ENCODE results near the gene POLRMT.
"Not testable (repeated sequence)": the region's sequence is repeated elsewhere in the genome, so short reads cannot be mapped to it uniquely, and the experiment has no call there.

POLRMT gene

DNA sequence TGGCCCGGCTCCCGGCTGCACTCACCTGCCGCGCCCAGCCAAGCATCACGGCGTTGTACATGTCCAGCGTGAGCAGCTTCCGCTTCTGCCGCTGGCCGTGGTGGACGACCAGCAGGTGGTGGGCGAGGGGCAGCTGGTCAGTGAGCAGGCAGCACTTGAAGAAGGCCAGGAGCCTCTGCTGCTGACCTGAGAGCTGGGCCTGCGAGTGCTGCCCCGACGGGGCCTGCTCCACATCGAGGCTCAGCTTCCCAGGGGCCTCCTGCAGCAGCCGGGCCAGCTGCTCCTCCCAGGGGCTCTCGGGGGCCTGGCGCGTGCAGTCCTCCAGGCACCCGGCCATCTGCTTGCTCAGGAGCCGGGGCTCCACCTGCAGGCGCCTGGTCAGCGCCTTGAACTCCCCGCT is 3.8 kb downstream of the POLRMT start:
- not testable (repeated sequence) for DNase-seq (ENCODE audit: low read depth in 1 of 2, low spot score in 1 of 2)

GRCh38 chr19:628168-628567 is 5.2 kb downstream of the POLRMT start:
- no peak for DNase-seq (ENCODE audit: low read depth in 1 of 2, low spot score in 1 of 2)

- DNase-seq (ENCODE audit: low read depth in 1 of 2, low spot score in 1 of 2): not testable (repeated sequence)
These were observed 6.8 kb downstream of the POLRMT start for GRCh38 chr19:626566-626965.

- no peak for DNase-seq (ENCODE audit: low read depth in 1 of 2, low spot score in 1 of 2)
These were observed 8.1 kb downstream of the POLRMT start for GRCh38 chr19:625257-625656.

DNA sequence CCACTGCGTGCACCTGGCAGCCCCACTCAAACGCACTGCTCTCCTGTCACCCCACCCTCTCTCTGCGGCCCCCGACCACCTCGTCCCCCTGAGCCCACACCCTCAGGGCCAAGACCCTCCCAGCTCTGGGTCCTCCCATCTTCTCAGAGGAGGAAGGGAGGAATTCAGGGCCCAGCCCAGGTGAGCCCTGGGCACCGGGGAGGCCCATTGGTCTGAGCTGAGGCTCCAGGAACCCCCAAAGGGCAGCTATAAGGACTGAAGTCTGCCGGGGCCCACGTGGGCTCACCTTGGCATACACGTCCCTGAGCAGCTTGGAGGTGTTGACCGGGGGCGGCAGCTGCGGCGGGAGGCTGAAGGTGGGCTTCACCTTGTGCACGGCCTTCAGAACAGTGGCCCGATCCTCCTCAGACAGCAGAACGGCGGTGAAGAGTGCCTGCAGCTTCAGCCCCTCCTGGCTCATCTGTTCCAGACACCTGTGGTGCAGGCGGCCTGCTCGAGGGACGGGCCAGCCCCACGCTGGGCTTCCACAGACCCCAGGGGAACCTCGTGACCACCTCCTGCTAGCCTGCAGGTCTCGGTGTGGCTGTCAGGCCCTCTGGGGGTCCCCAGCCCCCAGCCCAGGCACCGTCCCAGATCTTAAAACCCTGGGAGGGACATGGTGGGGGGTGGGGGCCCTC is 8.8 kb downstream of the POLRMT start:
- DNase-seq (ENCODE audit: low read depth in 1 of 2, low spot score in 1 of 2): no peak

GRCh38 chr19:623974-624373 is 9.4 kb downstream of the POLRMT start:
- DNase-seq (ENCODE audit: low read depth in 1 of 2, low spot score in 1 of 2): no peak

DNA sequence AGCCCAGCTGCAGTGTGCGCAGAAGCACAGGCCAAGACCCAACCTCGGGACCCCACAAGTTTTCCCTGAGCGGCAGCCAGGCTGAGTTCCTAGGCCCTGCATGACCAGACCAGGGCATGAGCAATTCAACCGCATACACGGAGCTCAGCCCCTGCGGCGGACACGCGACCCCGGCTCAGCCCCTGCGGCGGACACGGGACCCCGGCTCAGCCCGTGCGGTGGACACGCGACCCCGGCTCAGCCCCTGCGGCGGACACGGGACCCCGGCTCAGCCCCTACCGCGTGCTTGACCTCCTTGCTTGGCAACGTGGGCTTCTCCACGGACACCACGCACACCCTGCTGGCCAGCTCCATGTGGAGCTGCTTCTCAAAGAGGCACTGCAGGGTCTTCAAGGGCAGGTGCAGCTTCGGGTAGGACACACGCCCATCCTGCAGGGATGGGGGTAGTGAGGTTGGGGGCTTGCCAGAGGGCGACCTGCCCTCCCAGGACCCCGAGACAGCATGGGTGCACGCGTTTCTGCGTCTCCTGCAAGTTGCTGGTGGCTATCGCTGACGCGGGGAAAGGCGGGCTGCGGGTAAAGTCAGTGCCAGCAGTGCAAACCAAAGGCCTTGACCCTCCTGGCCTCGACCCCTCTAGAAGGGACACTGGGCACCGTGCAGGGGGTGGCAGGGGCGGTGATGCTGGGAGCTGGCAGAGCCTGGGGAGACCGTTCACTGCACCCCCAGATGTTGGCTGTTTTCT is 10.0 kb downstream of the POLRMT start:
- DNase-seq (ENCODE audit: low read depth in 1 of 2, low spot score in 1 of 2): no peak

DNA sequence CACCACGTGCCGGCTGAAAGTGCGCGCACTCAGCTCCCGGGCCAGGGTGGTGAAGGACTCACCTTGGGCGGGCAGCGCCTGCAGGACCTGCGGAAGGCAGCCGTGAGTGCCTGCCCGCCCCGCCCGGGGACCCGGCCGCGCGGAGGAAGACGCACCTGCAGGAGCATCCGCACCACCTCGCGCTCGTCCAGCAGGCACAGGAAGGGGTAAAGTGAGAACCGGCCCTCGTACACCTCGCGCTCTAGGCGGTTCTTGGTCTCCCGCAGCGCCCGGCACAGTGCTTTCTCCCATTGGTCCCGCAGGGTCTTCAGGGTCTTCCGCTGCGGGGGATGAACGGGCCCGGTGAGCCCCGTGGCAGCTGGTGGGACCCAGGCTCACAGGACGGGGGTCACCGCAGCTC is 10.7 kb downstream of the POLRMT start:
- DNase-seq (ENCODE audit: low read depth in 1 of 2, low spot score in 1 of 2): no peak

DNA sequence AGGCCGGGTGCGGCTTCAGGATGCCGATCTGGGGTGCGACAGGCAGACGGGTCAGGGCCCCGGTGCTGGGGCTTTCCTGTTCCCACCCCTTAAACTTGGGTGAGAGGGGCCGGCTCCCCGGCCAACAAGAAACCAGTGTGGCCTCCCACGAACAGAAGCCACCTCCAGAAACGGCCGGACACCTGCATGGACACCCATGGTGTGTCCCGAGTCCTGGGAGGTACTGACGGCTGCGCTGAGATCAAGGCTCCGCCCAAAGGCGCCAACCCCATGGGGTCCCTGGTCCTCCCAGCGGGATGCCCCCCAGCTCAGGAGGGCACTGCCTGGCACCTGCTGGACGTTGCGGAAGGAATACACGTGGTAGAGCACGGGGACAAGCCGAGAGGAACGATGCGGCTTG is 11.5 kb downstream of the POLRMT start:
- DNase-seq (ENCODE audit: low read depth in 1 of 2, low spot score in 1 of 2): no peak

- not testable (repeated sequence) for DNase-seq (ENCODE audit: low read depth in 1 of 2, low spot score in 1 of 2)
These were observed 12.1 kb downstream of the POLRMT start for GRCh38 chr19:621191-621590.

- no peak for DNase-seq (ENCODE audit: low read depth in 1 of 2, low spot score in 1 of 2)
These were observed 13.0 kb downstream of the POLRMT start for GRCh38 chr19:620166-620862.

GRCh38 chr19:619286-620002 is 13.9 kb downstream of the POLRMT start:
- DNase-seq (ENCODE audit: low read depth in 1 of 2, low spot score in 1 of 2): no peak

DNA sequence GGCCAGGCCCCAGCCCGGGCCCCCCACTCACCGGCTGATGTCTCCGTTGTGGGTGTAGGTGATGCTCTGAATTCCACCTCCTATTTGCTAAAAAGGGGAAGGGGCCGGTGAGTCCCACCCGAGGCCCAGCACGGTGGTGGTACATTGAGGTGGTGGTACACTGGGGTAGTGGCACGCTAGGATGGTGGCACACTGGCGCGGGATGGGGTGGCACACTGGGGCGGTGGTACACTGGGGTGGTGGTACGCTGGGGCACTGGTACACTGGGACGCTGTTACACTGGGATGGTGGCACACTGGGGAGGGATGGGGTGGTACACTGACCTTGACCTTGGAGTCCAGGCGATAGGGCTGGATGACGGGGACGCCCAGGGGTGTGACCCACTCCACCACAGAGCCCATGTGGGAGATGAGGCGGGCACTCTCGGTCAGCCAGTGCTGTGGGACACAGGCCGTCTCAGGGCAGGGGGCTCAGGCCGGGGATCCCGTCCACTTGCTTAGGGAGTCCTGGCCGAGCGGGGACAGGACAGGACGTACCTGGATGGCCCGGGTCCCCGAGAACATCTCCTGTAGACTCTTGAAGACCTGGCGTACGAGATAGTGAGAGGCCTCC is 14.6 kb downstream of the POLRMT start:
- DNase-seq (ENCODE audit: low read depth in 1 of 2, low spot score in 1 of 2): no peak

DNA sequence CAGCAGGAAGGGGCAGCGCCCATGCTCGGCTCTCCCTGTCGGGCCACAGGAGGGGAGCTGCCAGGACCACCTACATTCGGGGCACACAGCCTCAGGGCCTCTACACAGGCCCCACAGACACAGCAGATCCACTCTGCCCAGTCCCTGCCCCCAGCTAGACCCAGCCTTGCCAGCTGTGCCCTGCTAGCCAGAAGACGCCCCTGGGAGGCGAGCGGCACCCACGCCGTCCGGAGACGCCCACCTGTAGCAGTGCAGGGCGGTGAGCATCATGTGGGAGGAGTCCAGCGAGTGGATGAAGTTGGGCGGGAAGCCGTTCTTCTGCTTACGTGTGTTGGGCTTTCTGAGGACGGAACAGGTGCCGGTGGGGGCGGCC is 15.1 kb downstream of the POLRMT start:
- no peak for DNase-seq (ENCODE audit: low read depth in 1 of 2, low spot score in 1 of 2)

- DNase-seq (ENCODE audit: low read depth in 1 of 2, low spot score in 1 of 2): no peak
These were observed 15.6 kb downstream of the POLRMT start for GRCh38 chr19:617551-618246.

DNA sequence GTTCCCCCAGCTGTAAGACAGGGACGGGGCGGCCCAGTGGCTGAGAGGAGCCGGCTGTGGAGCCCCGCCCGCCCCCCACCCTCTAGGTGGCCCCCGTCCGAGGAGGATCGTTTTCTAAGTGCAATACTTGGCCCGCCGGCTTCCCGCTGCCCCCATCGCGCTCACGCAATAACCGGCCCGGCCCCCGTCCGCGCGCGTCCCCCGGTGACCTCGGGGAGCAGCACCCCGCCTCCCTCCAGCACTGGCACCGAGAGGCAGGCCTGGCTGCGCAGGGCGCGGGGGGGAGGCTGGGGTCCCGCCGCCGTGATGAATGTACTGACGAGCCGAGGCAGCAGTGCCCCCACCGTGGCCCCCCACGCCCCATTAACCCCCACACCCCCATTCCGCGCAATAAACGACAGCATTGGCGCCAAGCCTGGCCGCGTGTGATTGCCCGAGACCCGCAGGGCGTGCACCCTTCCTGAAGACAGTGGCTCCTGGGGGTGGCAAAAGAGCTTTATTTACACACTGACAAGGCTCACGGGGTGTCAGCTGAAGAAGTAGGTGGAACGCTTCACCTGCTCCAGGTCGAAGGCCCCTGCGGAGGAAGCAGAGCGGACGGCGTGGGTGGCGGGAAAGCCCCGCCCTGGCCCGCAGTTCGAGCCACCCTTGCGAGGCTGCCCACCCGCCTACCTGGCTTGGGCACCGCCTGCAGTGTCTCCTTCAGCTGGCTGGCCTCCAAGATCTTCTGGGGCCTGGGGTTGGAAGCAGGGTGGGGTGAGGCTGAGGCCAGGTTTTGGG is 16.4 kb downstream of the POLRMT start:
- DNase-seq (ENCODE audit: low read depth in 1 of 2, low spot score in 1 of 2): no peak

DNA sequence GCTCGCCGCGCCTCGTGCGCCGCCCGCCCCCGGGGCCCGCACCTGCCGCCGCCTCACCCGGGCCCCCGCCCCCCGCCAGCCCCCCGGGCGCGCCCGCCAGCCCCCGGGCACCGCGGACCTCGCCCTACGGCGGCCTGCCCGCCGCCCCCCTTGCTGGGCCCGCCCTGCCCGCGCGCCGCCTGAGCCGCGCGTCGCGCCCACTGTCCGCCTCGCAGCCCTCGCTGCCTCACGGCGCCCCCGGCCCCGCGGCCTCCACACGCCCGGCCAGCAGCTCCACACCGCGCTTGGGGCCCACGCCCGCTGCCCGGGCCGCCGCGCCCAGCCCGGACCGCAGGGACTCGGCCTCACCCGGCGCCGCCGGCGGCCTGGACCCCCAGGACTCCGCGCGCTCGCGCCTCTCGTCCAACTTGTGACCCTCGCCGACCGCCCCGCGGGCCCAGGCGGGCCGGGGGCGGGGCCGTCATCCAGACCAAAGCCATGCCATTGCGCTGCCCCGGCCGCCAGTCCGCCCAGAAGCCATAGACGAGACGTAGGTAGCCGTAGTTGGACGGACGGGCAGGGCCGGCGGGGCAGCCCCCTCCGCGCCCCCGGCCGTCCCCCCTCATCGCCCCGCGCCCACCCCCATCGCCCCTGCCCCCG is 17.2 kb downstream of the POLRMT start:
- DNase-seq (ENCODE audit: low read depth in 1 of 2, low spot score in 1 of 2): no peak

DNA sequence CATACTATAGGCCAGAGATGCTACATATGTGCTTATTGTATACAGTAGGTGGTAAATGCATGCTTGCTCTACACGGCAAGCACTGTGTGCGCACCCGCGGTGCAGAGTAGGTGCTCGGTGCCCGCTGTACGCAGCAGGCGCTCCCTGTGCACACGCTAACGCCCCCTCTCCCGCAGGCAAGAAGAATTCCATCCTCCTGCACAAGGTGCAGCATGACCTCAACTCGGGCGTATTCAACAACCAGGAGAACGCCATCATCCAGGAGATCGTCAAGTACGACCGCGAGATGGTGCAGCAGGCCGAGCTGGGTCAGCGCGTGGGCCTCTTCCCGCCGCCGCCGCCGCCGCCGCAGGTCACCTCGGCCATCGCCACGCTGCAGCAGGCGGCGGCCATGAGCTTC is 17.7 kb downstream of the POLRMT start:
- no peak for DNase-seq (ENCODE audit: low read depth in 1 of 2, low spot score in 1 of 2)

Measured in stimulated activated CD4-positive, alpha-beta T cell treated with anti-CD3 and anti-CD28 coated beads, Interleukin-15, amount 100 ng/mL, for 1 hour (primary cell).